ENCODE measurements around the gene GRIP2. TPM values are rescaled to one million over a fixed set of nuclear protein-coding genes. Genes with fewer than 3 reads are reported as not detected.
A peak's percentile ranks its signal among the peaks of the same experiment; 100 is the strongest.

Gene GRIP2
- total RNA-seq, 6 experiments from 2014 or later = 0.04 to 0.44 (median 0.33) TPM; not detected in 1

DNA sequence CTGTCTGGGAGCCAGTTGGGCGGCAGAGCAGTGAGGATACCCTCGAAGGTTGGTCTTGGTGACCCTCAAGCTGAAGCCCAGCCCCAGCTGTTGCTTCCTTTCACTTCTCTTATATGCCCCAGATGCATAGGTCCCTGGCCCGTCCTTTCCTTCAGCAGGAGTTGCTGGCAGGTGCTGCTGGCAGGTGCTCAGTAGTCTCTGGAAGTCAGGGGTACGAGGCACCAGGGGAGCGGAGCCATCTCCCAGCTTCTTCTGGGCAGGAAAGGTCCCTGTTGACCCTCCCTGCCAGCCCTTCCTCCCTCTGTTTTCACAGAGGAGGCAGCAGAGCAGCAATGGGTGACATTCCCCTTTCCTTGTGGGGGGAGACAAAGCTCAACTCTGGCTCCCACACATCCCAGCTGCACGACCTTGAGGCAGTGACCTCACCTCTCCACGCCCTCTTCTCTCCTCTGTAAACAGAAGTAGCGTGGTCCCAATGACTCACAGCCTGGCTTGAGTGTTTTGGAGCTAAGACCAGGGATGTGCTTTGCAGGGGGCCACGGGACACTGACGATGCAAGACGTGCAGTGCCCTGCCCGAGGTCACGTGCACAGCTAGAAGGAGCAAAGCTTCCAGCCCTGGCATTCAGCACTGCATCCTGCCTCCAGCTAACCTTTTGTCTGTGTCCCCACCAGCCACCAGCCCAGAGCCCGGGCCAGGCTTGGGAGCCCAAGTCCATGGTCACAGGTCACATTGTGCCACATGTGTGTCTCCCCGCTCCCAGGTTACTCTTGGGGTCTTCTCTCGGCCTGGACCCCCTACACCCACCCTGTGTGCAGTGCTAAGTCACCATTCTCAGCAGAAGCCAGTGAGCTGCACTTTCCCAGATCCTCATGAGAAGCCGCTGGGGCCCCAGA is 88.0 kb downstream of the GRIP2 start:
- Histone ChIP-seq H3K9me3 (no peaks in the 10 kb centered on the region), H3K36me3 (no peaks in the 10 kb centered on the region), H3K27me3 (no peaks in the 10 kb centered on the region), H3K27ac (peak overlapping the region in 1 of 3 donors; percentile 62), H3K4me1 (no peaks in the 10 kb centered on the region), H3K4me3 (no peak overlapping the region)
- intact Hi-C loops (cut with DNase I) = no loop called here
- ATAC-seq (peak in 2 of 4 donors; percentile 19 to 40), DNase-seq (peak in 1 of 3 donors; percentile 45)
- 30% methylated on average over 2 of the region's 17 CpGs for WGBS (ENCODE audit: insufficient coverage, low coverage, low lambda C conversion rate, missing lambda C conversion rate)
- TF ChIP-seq, protein P1, sequence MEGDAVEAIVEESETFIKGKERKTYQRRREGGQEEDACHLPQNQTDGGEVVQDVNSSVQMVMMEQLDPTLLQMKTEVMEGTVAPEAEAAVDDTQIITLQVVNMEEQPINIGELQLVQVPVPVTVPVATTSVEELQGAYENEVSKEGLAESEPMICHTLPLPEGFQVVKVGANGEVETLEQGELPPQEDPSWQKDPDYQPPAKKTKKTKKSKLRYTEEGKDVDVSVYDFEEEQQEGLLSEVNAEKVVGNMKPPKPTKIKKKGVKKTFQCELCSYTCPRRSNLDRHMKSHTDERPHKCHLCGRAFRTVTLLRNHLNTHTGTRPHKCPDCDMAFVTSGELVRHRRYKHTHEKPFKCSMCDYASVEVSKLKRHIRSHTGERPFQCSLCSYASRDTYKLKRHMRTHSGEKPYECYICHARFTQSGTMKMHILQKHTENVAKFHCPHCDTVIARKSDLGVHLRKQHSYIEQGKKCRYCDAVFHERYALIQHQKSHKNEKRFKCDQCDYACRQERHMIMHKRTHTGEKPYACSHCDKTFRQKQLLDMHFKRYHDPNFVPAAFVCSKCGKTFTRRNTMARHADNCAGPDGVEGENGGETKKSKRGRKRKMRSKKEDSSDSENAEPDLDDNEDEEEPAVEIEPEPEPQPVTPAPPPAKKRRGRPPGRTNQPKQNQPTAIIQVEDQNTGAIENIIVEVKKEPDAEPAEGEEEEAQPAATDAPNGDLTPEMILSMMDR (IDR thresholded peaks at IDR 0.05) = no peak
- TF ChIP-seq POLR2A (IDR thresholded peaks at IDR 0.05) = no peak

DNA sequence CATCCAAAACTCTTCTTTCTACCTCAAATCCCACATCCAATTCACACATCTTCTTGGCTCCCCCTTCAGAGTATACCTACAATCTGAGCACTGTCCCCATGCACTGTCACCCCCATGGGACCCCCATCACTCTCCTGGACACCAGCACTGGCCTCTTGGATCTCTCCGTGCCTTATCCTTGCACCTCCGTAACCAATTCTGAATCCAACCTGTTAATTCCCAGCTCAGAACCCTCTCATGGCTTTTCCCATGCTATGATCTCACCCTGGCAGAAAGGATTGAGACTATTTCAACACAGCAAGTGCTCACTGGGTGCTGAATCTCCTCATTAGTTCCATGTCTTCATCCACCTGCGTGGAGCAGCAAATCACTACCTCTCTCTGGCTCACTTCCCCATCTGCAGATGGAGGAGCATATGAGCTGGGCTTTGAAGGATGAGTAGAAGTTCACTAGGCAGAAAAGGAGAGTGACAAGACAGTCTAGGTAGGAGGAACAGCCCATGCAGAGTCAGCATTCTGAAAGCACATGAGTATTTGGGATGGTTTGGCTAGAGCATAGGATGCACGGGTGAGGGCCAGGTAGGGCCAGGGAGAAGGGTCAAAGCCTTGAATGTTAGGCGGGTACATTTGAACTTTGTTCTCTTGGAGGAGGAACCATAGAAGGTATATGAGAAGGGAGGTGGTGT is 89.1 kb downstream of the GRIP2 start:
- intact Hi-C loops (cut with DNase I) = no loop called here

DNA sequence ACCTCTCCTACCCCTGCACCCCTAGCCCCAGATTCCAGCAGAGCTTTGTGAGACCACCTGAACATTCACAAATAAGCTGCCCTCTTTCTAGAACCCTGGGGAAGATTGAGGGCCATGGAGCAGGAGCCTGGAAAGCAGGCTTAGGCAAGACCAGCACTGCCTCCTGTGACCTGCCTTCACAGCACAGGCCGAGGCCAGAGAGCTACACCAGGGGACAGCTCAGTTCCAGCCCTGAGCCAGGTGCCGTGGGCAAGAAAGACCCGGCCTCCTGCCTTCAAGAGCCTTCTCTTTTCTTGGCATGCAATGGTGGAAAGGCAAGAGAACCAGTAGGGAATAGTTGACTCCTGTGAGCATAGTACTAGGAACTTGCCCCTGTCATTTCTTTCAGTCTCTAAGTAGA is 89.6 kb downstream of the GRIP2 start:
- no peak for TF ChIP-seq POLR2A (IDR thresholded peaks at IDR 0.05)
- TF ChIP-seq, protein P1 (IDR thresholded peaks at IDR 0.05) = no peak
- no peaks in the 10 kb centered on the region for H3K9me3 ChIP-seq
- H3K36me3 ChIP-seq = peaks cover 0 to 2% (median 0%) of the 10 kb centered on the region in 4 donors
- no peak overlapping the region for H3K27ac ChIP-seq
- intact Hi-C loops (cut with DNase I) = no loop called here
- no peaks in the 10 kb centered on the region for H3K4me1 ChIP-seq
- no CpG with 5 or more reads among the region's 3 CpGs for WGBS (ENCODE audit: insufficient coverage, low coverage, low lambda C conversion rate, missing lambda C conversion rate)
- no peak overlapping the region for H3K4me3 ChIP-seq
- ATAC-seq (no peak), DNase-seq (no peak)
- no peaks in the 10 kb centered on the region for H3K27me3 ChIP-seq

More for the DNA sequence above, 89.1 kb downstream of the GRIP2 start:
- Histone ChIP-seq H3K4me3 (no peak overlapping the region), H3K9me3 (no peaks in the 10 kb centered on the region), H3K36me3 (no peaks in the 10 kb centered on the region), H3K27me3 (no peaks in the 10 kb centered on the region), H3K4me1 (no peaks in the 10 kb centered on the region), H3K27ac (no peak overlapping the region)
- DNase-seq (no peak), ATAC-seq (no peak)
- 72% methylated on average over 5 of the region's 5 CpGs for WGBS (ENCODE audit: insufficient coverage, low coverage, low lambda C conversion rate, missing lambda C conversion rate)
- no peak for TF ChIP-seq POLR2A (IDR thresholded peaks at IDR 0.05)
- TF ChIP-seq, protein P1 (IDR thresholded peaks at IDR 0.05) = no peak

DNA sequence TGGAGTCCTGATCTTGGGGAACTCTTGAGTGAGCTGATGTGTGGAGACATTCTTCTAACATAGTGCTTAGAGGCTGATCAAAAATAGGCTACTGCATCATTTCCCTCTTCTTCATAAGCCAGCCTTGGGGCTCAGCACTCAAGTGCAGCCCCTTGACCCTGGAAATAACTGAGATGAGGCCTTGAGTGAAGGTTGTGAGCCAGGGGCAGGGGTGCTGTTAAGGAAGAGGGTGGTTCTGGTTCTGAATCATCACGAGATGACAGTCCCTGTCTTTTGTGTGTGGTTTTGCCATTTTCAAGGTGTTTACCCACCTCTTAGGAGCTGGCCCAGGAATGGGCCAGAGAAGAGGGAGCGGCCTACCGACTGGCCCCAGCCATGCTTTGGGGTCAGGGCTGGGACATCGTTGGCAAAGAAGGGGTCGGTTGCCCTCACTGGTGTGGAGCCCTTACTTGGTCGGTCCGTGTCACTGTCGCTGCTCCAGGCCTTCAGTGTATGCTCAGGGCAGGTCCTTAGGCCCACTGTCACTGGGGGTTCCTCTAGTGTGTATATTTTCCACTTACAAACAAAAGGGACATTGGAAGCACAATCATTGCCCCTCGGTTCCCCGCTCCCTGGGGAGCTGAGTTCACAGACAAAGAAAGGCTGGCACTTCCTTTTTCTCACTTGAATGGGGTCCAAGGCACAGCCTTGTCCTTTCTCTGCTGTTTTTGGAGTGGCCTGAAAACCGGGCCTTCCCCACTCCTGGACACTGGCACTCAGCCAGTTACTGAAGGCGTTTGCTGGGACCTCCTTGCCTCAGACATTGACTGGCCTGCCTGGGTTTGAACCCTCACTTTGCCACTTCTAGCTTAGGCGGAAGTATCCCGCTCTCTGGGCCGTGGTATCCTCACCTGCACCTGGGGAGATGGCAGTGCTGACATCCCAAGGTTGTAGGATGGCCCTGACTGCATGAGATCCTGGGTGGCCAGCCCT is 91.1 kb downstream of the GRIP2 start:
- no peak for ATAC-seq
- Histone ChIP-seq H3K9me3 (no peaks in the 10 kb centered on the region), H3K27me3 (no peaks in the 10 kb centered on the region), H3K4me1 (no peaks in the 10 kb centered on the region), H3K36me3 (peaks cover 0 to 2% (median 0%) of the 10 kb centered on the region in 4 donors), H3K27ac (no peak overlapping the region), H3K4me3 (no peak overlapping the region)
- TF ChIP-seq, protein P1 (IDR thresholded peaks at IDR 0.05) = no peak
- TF ChIP-seq POLR2A (IDR thresholded peaks at IDR 0.05) = no peak
- whole genome bisulfite sequencing (ENCODE audit: insufficient coverage, low coverage, low lambda C conversion rate, missing lambda C conversion rate) = 69% methylated on average over 8 of the region's 15 CpGs
- intact Hi-C loops (cut with DNase I) = no loop called here
- no peak for DNase-seq
